ENCODE measurements around the gene ADSS2. TPM values are rescaled to one million over a fixed set of nuclear protein-coding genes. Genes with fewer than 3 reads are reported as not detected.

The ADSS2 gene
- total RNA-seq, 1 experiment from 2014 or later, result 46.2 TPM

DNA sequence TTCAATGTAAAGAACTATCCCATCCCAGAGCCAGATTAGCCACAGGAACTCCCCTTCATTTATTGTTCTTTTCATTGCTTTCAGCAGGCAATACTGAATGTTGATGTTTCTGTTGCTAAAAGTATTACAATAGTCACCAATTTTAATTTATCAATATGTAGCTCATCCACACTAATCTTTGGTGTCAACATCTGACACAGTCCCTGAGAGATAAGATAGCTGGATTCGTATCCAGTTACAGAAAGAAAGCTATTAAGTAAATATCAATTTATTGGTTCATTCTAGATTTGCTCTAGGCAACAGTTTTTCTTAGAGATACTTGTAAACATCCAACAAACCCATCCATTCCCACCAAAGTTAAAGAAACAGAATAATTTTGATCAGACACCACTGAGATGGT, 4.7 kb downstream of the ADSS2 start:
- Histone ChIP-seq H3K36me3 (ENCODE audit: control insufficient read depth in 1 of 2, insufficient read depth in 2 of 2, low read length in 2 of 2) (peaks cover 3 to 17% of the 10 kb centered on the region in 2 experiments; a peak in 2 of 4 replicates), H3K27ac (ENCODE audit: low read depth, low read length) (no peak overlapping the region), H3K9me2 (ENCODE audit: insufficient read depth) (no peaks in the 10 kb centered on the region), H3K4me1 (ENCODE audit: control insufficient read depth in 1 of 2, insufficient read depth in 2 of 2, low read length in 2 of 2) (peaks cover 4 to 9% of the 10 kb centered on the region in 2 experiments; a peak in 3 of 4 replicates), H4K20me1 (ENCODE audit: insufficient read depth) (peaks cover 4% of the 10 kb centered on the region; the same call in 1 of the 2 replicates), H3K4me2 (ENCODE audit: low read length) (no peak overlapping the region), H3K79me2 (ENCODE audit: insufficient read depth, low read length) (peaks cover 95% of the 10 kb centered on the region), H2AFZ (ENCODE audit: low read depth, low read length, poor library complexity, severe bottlenecking) (no peak overlapping the region), H3K9ac (ENCODE audit: low read length) (no peak overlapping the region), H3K27me3 (ENCODE audit: insufficient read depth, low read length) (no peaks in the 10 kb centered on the region), H3K4me3 (replicated peaks in 1 of 2; ENCODE audit: low read depth in 1 of 2, low read length in 2 of 2) (no peak overlapping the region), H3K9me3 (ENCODE audit: control insufficient read depth in 1 of 2, insufficient read depth in 1 of 2, low read depth in 1 of 2, low read length in 2 of 2) (no peaks in the 10 kb centered on the region)
- RAD21 ChIA-PET (ENCODE audit: low non-redundant PET in 1 of 2, low total read pairs in 2 of 2, uncharacterized antibody in 2 of 2, unreplicated experiment in 2 of 2), result no interaction called here
- DNase-seq (ENCODE audit: low read depth, low spot score) (no peak), ATAC-seq (no peak)
- TF ChIP-seq, protein P1, sequence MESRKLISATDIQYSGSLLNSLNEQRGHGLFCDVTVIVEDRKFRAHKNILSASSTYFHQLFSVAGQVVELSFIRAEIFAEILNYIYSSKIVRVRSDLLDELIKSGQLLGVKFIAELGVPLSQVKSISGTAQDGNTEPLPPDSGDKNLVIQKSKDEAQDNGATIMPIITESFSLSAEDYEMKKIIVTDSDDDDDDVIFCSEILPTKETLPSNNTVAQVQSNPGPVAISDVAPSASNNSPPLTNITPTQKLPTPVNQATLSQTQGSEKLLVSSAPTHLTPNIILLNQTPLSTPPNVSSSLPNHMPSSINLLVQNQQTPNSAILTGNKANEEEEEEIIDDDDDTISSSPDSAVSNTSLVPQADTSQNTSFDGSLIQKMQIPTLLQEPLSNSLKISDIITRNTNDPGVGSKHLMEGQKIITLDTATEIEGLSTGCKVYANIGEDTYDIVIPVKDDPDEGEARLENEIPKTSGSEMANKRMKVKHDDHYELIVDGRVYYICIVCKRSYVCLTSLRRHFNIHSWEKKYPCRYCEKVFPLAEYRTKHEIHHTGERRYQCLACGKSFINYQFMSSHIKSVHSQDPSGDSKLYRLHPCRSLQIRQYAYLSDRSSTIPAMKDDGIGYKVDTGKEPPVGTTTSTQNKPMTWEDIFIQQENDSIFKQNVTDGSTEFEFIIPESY (IDR thresholded peaks at IDR 0.05; ENCODE audit: extremely low read depth, insufficient replicate concordance, low read length), result no peak
- no peak for TF ChIP-seq SIN3A (IDR thresholded peaks at IDR 0.05; ENCODE audit: low read depth)
- TF ChIP-seq FOSL1 (IDR thresholded peaks at IDR 0.05; ENCODE audit: low read depth), result no peak
- TF ChIP-seq CBX3 (IDR thresholded peaks at IDR 0.05; ENCODE audit: low read depth), result no peak
- TF ChIP-seq ATF3 (IDR thresholded peaks at IDR 0.05), result no peak
- TF ChIP-seq CTCF (IDR thresholded peaks at IDR 0.05 in 2 of 3, conservative IDR thresholded peaks at IDR 0.05 in 1 of 3; ENCODE audit: borderline replicate concordance in 1 of 3, insufficient read depth in 1 of 3, low read depth in 2 of 3, low read length in 2 of 3), result no peak
- no peak for TF ChIP-seq POLR2AphosphoS5 (IDR thresholded peaks at IDR 0.05; ENCODE audit: low read depth, low read length)
- no peak for TF ChIP-seq CEBPB (IDR thresholded peaks at IDR 0.05; ENCODE audit: low read depth)
- no peak for TF ChIP-seq EGR1 (IDR thresholded peaks at IDR 0.05; ENCODE audit: low read depth)
- no peak for TF ChIP-seq MAX (IDR thresholded peaks at IDR 0.05)
- CTCF ChIA-PET, result no interaction called here
- no TSS peak for BruUV-seq (replicated peaks)
- intact Hi-C loops (cut with micrococcal nuclease), result no loop called here
- POLR2A ChIA-PET, result no interaction called here

Measured in HCT116 (cell line).